HepG2 (cell line): ENCODE data around the gene TOLLIP. TPM values are rescaled to one million over a fixed set of nuclear protein-coding genes. Genes with fewer than 3 reads are reported as not detected.
A peak's percentile ranks its signal among the peaks of the same experiment; 100 is the strongest.

Experiments
- DMTF1 ChIP-seq: sonication (generic); formaldehyde crosslinking; IDR thresholded peaks from 2 replicates; pipeline ENCODE4 v1.4.0; 2020; ENCODE audit warnings: mild to moderate bottlenecking, missing genetic modification reagents
- DRAP1 ChIP-seq: IDR thresholded peaks from 2 replicates; pipeline ENCODE4 v1.6.1; 2016; ENCODE audit warnings: missing genetic modification reagents, missing compliant biosample characterization
- EZH2 ChIP-seq: conservative IDR thresholded peaks from 2 replicates; pipeline ENCODE4 v1.6.1; 2012; ENCODE audit warnings: mild to moderate bottlenecking, low read depth, low read length, moderate library complexity
- GTF2F1 ChIP-seq: fragments of 150-350 bp; IDR thresholded peaks from 2 replicates; pipeline ENCODE4 v1.6.1; 2014; ENCODE audit warnings: low read length
- KDM5A ChIP-seq: fragments of 200-600 bp; sonication (generic); IDR thresholded peaks from 2 replicates; pipeline ENCODE4 v1.7.0; 2018; ENCODE audit warnings: antibody characterized with exemption, mild to moderate bottlenecking, low read length, borderline replicate concordance
- KLF16 ChIP-seq, 2 experiments: sonication (generic) in 1 of 2; formaldehyde crosslinking in 1 of 2; IDR thresholded peaks; 2 replicates each; pipeline versions ENCODE4 v1.6.1 to v1.8.0; 2016 to 2023; ENCODE audit warnings: missing genetic modification reagents in 2 of 2, missing compliant biosample characterization in 1 of 2
- PAWR ChIP-seq: sonication (generic); formaldehyde crosslinking; IDR thresholded peaks from 2 replicates; pipeline ENCODE4 v1.4.0; 2020; ENCODE audit warnings: missing genetic modification reagents, mild to moderate bottlenecking, borderline replicate concordance
- PHF21A ChIP-seq: sonication (generic); formaldehyde crosslinking; IDR thresholded peaks from 2 replicates; pipeline ENCODE4 v1.5.0; 2020; ENCODE audit warnings: mild to moderate bottlenecking, missing genetic modification reagents
- PLRG1 ChIP-seq: fragments of 450-650 bp; conservative IDR thresholded peaks from 2 replicates; pipeline ENCODE4 v1.6.1; 2016
- POLR2AphosphoS5 ChIP-seq: IDR thresholded peaks from 2 replicates; pipeline ENCODE4 v1.6.1; 2012; ENCODE audit warnings: low read depth, low read length
- RBFOX2 ChIP-seq: fragments of 200-400 bp; formaldehyde crosslinking; IDR thresholded peaks from 2 replicates; pipeline ENCODE4 v1.6.1; 2017; ENCODE audit warnings: low read depth, mild to moderate bottlenecking, low read length
- SIX4 ChIP-seq: sonication (generic); formaldehyde crosslinking; IDR thresholded peaks from 2 replicates; pipeline ENCODE4 v1.4.0; 2020; ENCODE audit warnings: missing genetic modification reagents
- SNAPC2 ChIP-seq: sonication (generic); formaldehyde crosslinking; IDR thresholded peaks from 2 replicates; pipeline ENCODE4 v1.8.1; 2022; ENCODE audit warnings: mild to moderate bottlenecking, missing genetic modification reagents
- SSRP1 ChIP-seq: IDR thresholded peaks from 2 replicates; pipeline ENCODE4 v1.6.1; 2016; ENCODE audit warnings: control low read depth
- STAG1 ChIP-seq: sonication (generic); formaldehyde crosslinking; IDR thresholded peaks from 2 replicates; pipeline ENCODE4 v1.4.0; 2020; ENCODE audit warnings: missing genetic modification reagents
- TFAP4 ChIP-seq: sonication (generic); IDR thresholded peaks from 2 replicates; pipeline ENCODE4 v1.6.1; 2016; ENCODE audit warnings: low read depth, borderline replicate concordance
- TOPORS ChIP-seq: sonication (generic); formaldehyde crosslinking; IDR thresholded peaks from 2 replicates; pipeline ENCODE4 v1.8.0; 2023; ENCODE audit warnings: mild to moderate bottlenecking, missing genetic modification reagents
- ZBTB49 ChIP-seq: sonication (generic); formaldehyde crosslinking; IDR thresholded peaks from 2 replicates; pipeline ENCODE4 v1.4.0; 2020; ENCODE audit warnings: missing genetic modification reagents, borderline replicate concordance
- ZC3H13 ChIP-seq: sonication (generic); formaldehyde crosslinking; IDR thresholded peaks from 2 replicates; pipeline ENCODE4 v1.8.1; 2023; ENCODE audit warnings: mild to moderate bottlenecking, missing genetic modification reagents, moderate library complexity
- ZMAT3 ChIP-seq: sonication (generic); formaldehyde crosslinking; conservative IDR thresholded peaks from 2 replicates; pipeline ENCODE4 v1.7.0; 2021; ENCODE audit warnings: missing genetic modification reagents
- ZNF253 ChIP-seq: sonication (generic); formaldehyde crosslinking; IDR thresholded peaks from 2 replicates; pipeline ENCODE4 v1.8.0; 2022; ENCODE audit warnings: mild to moderate bottlenecking, missing genetic modification reagents, borderline replicate concordance
- ZNF30 ChIP-seq: sonication (generic); formaldehyde crosslinking; IDR thresholded peaks from 2 replicates; pipeline ENCODE4 v1.5.0; 2020; ENCODE audit warnings: mild to moderate bottlenecking, missing genetic modification reagents
- ZNF512 ChIP-seq: sonication (generic); formaldehyde crosslinking; IDR thresholded peaks from 2 replicates; pipeline ENCODE4 v1.4.0; 2020; ENCODE audit warnings: mild to moderate bottlenecking, missing genetic modification reagents
- ZNF781 ChIP-seq: sonication (generic); formaldehyde crosslinking; IDR thresholded peaks from 2 replicates; pipeline ENCODE4 v1.5.1; 2020; ENCODE audit warnings: borderline replicate concordance, mild to moderate bottlenecking, missing genetic modification reagents; ENCODE audit errors: not compliant biosample characterization
- polyA plus RNA-seq, 8 experiments: library from polyadenylated mRNA; depleted of rRNA in 3 of 8; stranded (reverse) in 7 of 8; unstranded in 1 of 8; fragments of >200 nt; fragmentation: Illumina TruSeq in 4 of 8; extraction: Trizol in 4 of 8; gene quantifications; 2 replicates each; pipeline versions ENCODE4 v1.2.1 to v1.2.3, GENCODE V29; 2011 to 2016; ENCODE audit warnings: low read depth in 4 of 8, missing spikeins in 1 of 8, mixed read lengths in 1 of 8; ENCODE audit not compliant: insufficient read depth in 1 of 8
- total RNA-seq, 5 experiments: library from RNA; depleted of rRNA; stranded (reverse); fragments of >200 nt; fragmentation: Illumina TruSeq; extraction: Trizol; gene quantifications; 2 replicates each; pipeline ENCODE4 v1.2.3, GENCODE V29; 2016; ENCODE audit warnings: low read depth in 1 of 5

The TOLLIP gene
- total and polyA plus RNA-seq, 2 of the 13 experiments (the other 11 are each of a cell fraction or from before 2014, with no cell fraction given) = 25.9 to 47.5 TPM

- TF ChIP-seq STAG1 (CRISPR knock-in tag) (no peak), POLR2AphosphoS5 (peak; percentile 81), PHF21A (CRISPR knock-in tag) (no peak), ZMAT3 (CRISPR knock-in tag) (no peak), KLF16 (CRISPR knock-in tag; IDR thresholded peaks at IDR 0.05) (no peak), DRAP1 (peak; percentile 85), TFAP4 (no peak), DMTF1 (no peak), TOPORS (no peak), SSRP1 (CRISPR knock-in tag) (no peak), SNAPC2 (CRISPR knock-in tag) (peak; percentile 100), ZNF30 (CRISPR knock-in tag) (no peak), ZNF253 (CRISPR knock-in tag) (no peak), GTF2F1 (peak; percentile 73; the same call in 1 of the 2 replicates), PLRG1 (no peak), ZNF512 (no peak), ZC3H13 (CRISPR knock-in tag) (no peak), SIX4 (CRISPR knock-in tag) (no peak), RBFOX2 (0 out of 2 replicates have a peak, but pooled peaks have one; percentile 21), KDM5A (no peak), EZH2 (no peak), ZNF781 (CRISPR knock-in tag) (no peak), ZBTB49 (CRISPR knock-in tag) (no peak), PAWR (CRISPR knock-in tag) (no peak)
These were observed 42.0 kb upstream of the TOLLIP start (continued) for GRCh38 chr11:1351278-1351937.
